Activated CD4-positive, alpha-beta memory T cell treated with anti-CD3 and anti-CD28 coated beads, Interleukin-2, amount 10 ng/mL, durations not matched to agents 7 days and 5 days (primary cell): Measurements from ENCODE around the gene APP. TPM values are rescaled to one million over a fixed set of nuclear protein-coding genes. Genes with fewer than 3 reads are reported as not detected.
"Not testable (repeated sequence)": the region's sequence is repeated elsewhere in the genome, so short reads cannot be mapped to it uniquely, and the experiment has no call there.

Experiments
- CTCF ChIA-PET: fragments of 350-600 bp; sonication (Branson Sonifier 250); formaldehyde crosslinking; loops from one replicate; lab custom pipeline; 2021; ENCODE audit warnings: antibody characterized with exemption, inconsistent platforms; lab: Charles Lee
- POLR2A ChIA-PET: fragments of 350-600 bp; sonication (Branson Sonifier 250); formaldehyde crosslinking; loops from one replicate; lab custom pipeline; 2021; ENCODE audit warnings: antibody characterized with exemption; lab: Charles Lee
- DNase-seq: peaks from one replicate; pipeline ENCODE4 v3.0.0-alpha.2; 2020
- H3K27ac Mint-ChIP-seq: one replicate; pipeline ENCODE4 v1.8.0; 2021; ENCODE audit warnings: mild to moderate bottlenecking, mixed read lengths
- H3K27me3 Mint-ChIP-seq: one replicate; pipeline ENCODE4 v1.8.0; 2021; ENCODE audit warnings: mixed read lengths
- H3K36me3 Mint-ChIP-seq: one replicate; pipeline ENCODE4 v1.8.0; 2021; ENCODE audit warnings: low read depth, mixed read lengths
- H3K4me1 Mint-ChIP-seq: one replicate; pipeline ENCODE4 v1.8.0; 2021; ENCODE audit warnings: mixed read lengths
- H3K4me3 Mint-ChIP-seq: one replicate; pipeline ENCODE4 v1.8.0; 2021; ENCODE audit warnings: mild to moderate bottlenecking, mixed read lengths
- H3K9me3 Mint-ChIP-seq: one replicate; pipeline ENCODE4 v1.8.0; 2021; ENCODE audit warnings: mixed read lengths
- total RNA-seq, 2 experiments: library from RNA; stranded (reverse); gene quantifications; one replicate each; pipeline ENCODE4 v1.2.3, GENCODE V29; 2021

Gene APP
- total RNA-seq, 2 experiments from 2014 or later = 25.5 to 29.9 TPM

GRCh38 chr21:26082549-26082948 is 88.0 kb downstream of the APP start:
- H3K27me3 Mint-ChIP-seq = no peaks in the 10 kb centered on the region
- POLR2A ChIA-PET = no interaction called here

GRCh38 chr21:26081175-26081760 is 89.3 kb downstream of the APP start:
- H3K4me3 Mint-ChIP-seq, H3K36me3 Mint-ChIP-seq, H3K27ac Mint-ChIP-seq, DNase-seq, H3K4me1 Mint-ChIP-seq, CTCF ChIA-PET, H3K9me3 Mint-ChIP-seq, POLR2A ChIA-PET, H3K27me3 Mint-ChIP-seq: not testable (repeated sequence)

More at GRCh38 chr21:26082549-26082948, 88.0 kb downstream of the APP start:
- Mint-ChIP-seq H3K4me1 (peaks cover 8% of the 10 kb centered on the region), H3K27ac (no peak overlapping the region), H3K36me3 (no peaks in the 10 kb centered on the region), H3K4me3 (no peak overlapping the region), H3K9me3 (no peaks in the 10 kb centered on the region)
- no peak for DNase-seq
- CTCF ChIA-PET = no interaction called here

- Mint-ChIP-seq H3K27me3 (no peaks in the 10 kb centered on the region), H3K4me1 (peaks cover 8% of the 10 kb centered on the region), H3K27ac (no peak overlapping the region), H3K4me3 (no peak overlapping the region), H3K36me3 (no peaks in the 10 kb centered on the region), H3K9me3 (no peaks in the 10 kb centered on the region)
- no peak for DNase-seq
- ChIA-PET POLR2A (no interaction called here), CTCF (no interaction called here)
Observed at GRCh38 chr21:26080211-26080610, 90.4 kb downstream of the APP start.

GRCh38 chr21:26079366-26079765 is 91.2 kb downstream of the APP start:
- POLR2A ChIA-PET = interaction anchor here (1.5 kb wide), 1 partner anchor 90 kb away, joined by 3 read pairs; no protein-coding TSS in a partner anchor
- Mint-ChIP-seq H3K36me3 (no peaks in the 10 kb centered on the region), H3K27ac (no peak overlapping the region), H3K4me3 (no peak overlapping the region), H3K9me3 (no peaks in the 10 kb centered on the region), H3K27me3 (no peaks in the 10 kb centered on the region), H3K4me1 (peaks cover 8% of the 10 kb centered on the region)
- DNase-seq = no peak
- CTCF ChIA-PET = no interaction called here

GRCh38 chr21:26077521-26077920 is 93.0 kb downstream of the APP start:
- Mint-ChIP-seq H3K36me3 (no peaks in the 10 kb centered on the region), H3K9me3 (no peaks in the 10 kb centered on the region), H3K4me3 (no peak overlapping the region), H3K27me3 (no peaks in the 10 kb centered on the region), H3K4me1 (no peaks in the 10 kb centered on the region), H3K27ac (no peak overlapping the region)
- ChIA-PET POLR2A (no interaction called here), CTCF (interaction anchor here (0.7 kb wide), 1 partner anchor 95 kb away, joined by 4 read pairs; no protein-coding TSS in a partner anchor)
- DNase-seq = no peak

GRCh38 chr21:26072666-26073615 is 97.6 kb downstream of the APP start:
- Mint-ChIP-seq H3K36me3 (no peaks in the 10 kb centered on the region), H3K9me3 (no peaks in the 10 kb centered on the region), H3K27me3 (no peaks in the 10 kb centered on the region), H3K4me1 (peaks cover 29% of the 10 kb centered on the region), H3K4me3 (no peak overlapping the region), H3K27ac (no peak overlapping the region)
- POLR2A ChIA-PET = no interaction called here
- DNase-seq = no peak
- CTCF ChIA-PET = no interaction called here

GRCh38 chr21:26070822-26071425 is 99.6 kb downstream of the APP start:
- DNase-seq = peak; percentile 43
- Mint-ChIP-seq H3K4me1 (peaks cover 32% of the 10 kb centered on the region), H3K9me3 (no peaks in the 10 kb centered on the region), H3K4me3 (peak overlapping the region; percentile 62), H3K36me3 (no peaks in the 10 kb centered on the region), H3K27ac (peak overlapping the region; percentile 73), H3K27me3 (no peaks in the 10 kb centered on the region)
- CTCF ChIA-PET = no interaction called here
- POLR2A ChIA-PET = interaction anchor here (0.6 kb wide), 1 partner anchor 21 kb away, joined by 3 read pairs; no protein-coding TSS in a partner anchor

GRCh38 chr21:26070121-26070520 is 100.4 kb downstream of the APP start:
- H3K4me3 Mint-ChIP-seq = no peak overlapping the region
- CTCF ChIA-PET = no interaction called here

GRCh38 chr21:26068776-26069175 is 101.8 kb downstream of the APP start:
- H3K27me3 Mint-ChIP-seq = no peaks in the 10 kb centered on the region
- no peaks in the 10 kb centered on the region for H3K9me3 Mint-ChIP-seq
- no peak overlapping the region for H3K4me3 Mint-ChIP-seq
- no peak overlapping the region for H3K27ac Mint-ChIP-seq
- no peak for DNase-seq
- CTCF ChIA-PET = no interaction called here
- POLR2A ChIA-PET = interaction anchor here (1.4 kb wide), 1 partner anchor 100 kb away, joined by 4 read pairs; no protein-coding TSS in a partner anchor
- peaks cover 32% of the 10 kb centered on the region for H3K4me1 Mint-ChIP-seq
- no peaks in the 10 kb centered on the region for H3K36me3 Mint-ChIP-seq

More at GRCh38 chr21:26070121-26070520, 100.4 kb downstream of the APP start:
- DNase-seq = no peak
- Mint-ChIP-seq H3K27me3 (no peaks in the 10 kb centered on the region), H3K27ac (no peak overlapping the region), H3K9me3 (no peaks in the 10 kb centered on the region), H3K36me3 (no peaks in the 10 kb centered on the region), H3K4me1 (peaks cover 32% of the 10 kb centered on the region)
- POLR2A ChIA-PET = interaction anchor here (0.6 to 1.4 kb wide), 2 partner anchors 8 to 99 kb away, joined by 3 to 4 read pairs; no protein-coding TSS in a partner anchor

GRCh38 chr21:26067836-26068594 is 102.6 kb downstream of the APP start:
- DNase-seq = no peak
- ChIA-PET CTCF (no interaction called here), POLR2A (no interaction called here)
- Mint-ChIP-seq H3K4me1 (peaks cover 32% of the 10 kb centered on the region), H3K36me3 (no peaks in the 10 kb centered on the region), H3K27me3 (no peaks in the 10 kb centered on the region), H3K27ac (no peak overlapping the region), H3K4me3 (no peak overlapping the region), H3K9me3 (no peaks in the 10 kb centered on the region)

GRCh38 chr21:26064506-26064905 is 106.1 kb downstream of the APP start:
- H3K27ac Mint-ChIP-seq = no peak overlapping the region
- no peaks in the 10 kb centered on the region for H3K9me3 Mint-ChIP-seq
- no peaks in the 10 kb centered on the region for H3K27me3 Mint-ChIP-seq
- no peak overlapping the region for H3K4me3 Mint-ChIP-seq
- peaks cover 12% of the 10 kb centered on the region for H3K4me1 Mint-ChIP-seq
- ChIA-PET CTCF (no interaction called here), POLR2A (no interaction called here)
- DNase-seq = no peak
- no peaks in the 10 kb centered on the region for H3K36me3 Mint-ChIP-seq

GRCh38 chr21:26061437-26061836 is 109.1 kb downstream of the APP start:
- H3K27me3 Mint-ChIP-seq = no peaks in the 10 kb centered on the region
- DNase-seq = no peak
- ChIA-PET POLR2A (no interaction called here), CTCF (no interaction called here)
- H3K9me3 Mint-ChIP-seq = no peaks in the 10 kb centered on the region
- H3K4me3 Mint-ChIP-seq = no peak overlapping the region
- H3K27ac Mint-ChIP-seq = no peak overlapping the region
- no peaks in the 10 kb centered on the region for H3K4me1 Mint-ChIP-seq
- no peaks in the 10 kb centered on the region for H3K36me3 Mint-ChIP-seq
